GM12872 (cell line): Measurements from ENCODE around the gene AADACL2.

ENCODE experiments used
- CTCF ChIP-seq: IDR thresholded peaks from 3 replicates; pipeline ENCODE4 v1.5.1; 2011; ENCODE audit warnings: low read depth, mild to moderate bottlenecking, low read length, moderate library complexity; ENCODE audit not compliant: insufficient read depth

Gene AADACL2

GRCh38 chr3:151793636-151794035, 59.9 kb downstream of the AADACL2 start:
- no peak for TF ChIP-seq CTCF

- no peak for TF ChIP-seq CTCF
Measured at GRCh38 chr3:151794080-151794479, 60.4 kb downstream of the AADACL2 start.

GRCh38 chr3:151795276-151795675, 61.5 kb downstream of the AADACL2 start:
- TF ChIP-seq CTCF, result no peak

- no peak for TF ChIP-seq CTCF
Measured at GRCh38 chr3:151796105-151796680, 62.5 kb downstream of the AADACL2 start.

- TF ChIP-seq CTCF, result no peak
Measured at GRCh38 chr3:151798466-151798865, 64.7 kb downstream of the AADACL2 start.

GRCh38 chr3:151800431-151800830, 66.7 kb downstream of the AADACL2 start:
- no peak for TF ChIP-seq CTCF

- TF ChIP-seq CTCF, result no peak
Measured at GRCh38 chr3:151804267-151804666, 70.5 kb downstream of the AADACL2 start.
